Ureter (tissue), 1 donor: ENCODE measurements around the gene CEACAM5. TPM values are rescaled to one million over a fixed set of nuclear protein-coding genes. Genes with fewer than 3 reads are reported as not detected.

Experiments used
- DNase-seq: peaks from one replicate; pipeline ENCODE4 v3.0.0-alpha.2; 2020; ENCODE audit warnings: low spot score
- total RNA-seq: library from RNA; stranded (reverse); gene quantifications from one replicate; pipeline ENCODE4 v1.2.4, GENCODE V29; 2023
- donor health status: DM: yes; HTN: yes; CAD: no.

CEACAM5 gene
- 0.36 TPM for total RNA-seq

- DNase-seq, result no peak
Measured at GRCh38 chr19:41708481-41708880, at the start of gene CEACAM5. Gene CEACAM5, plus strand, starts transcription at chr19:41708626. Its CDS starts 106 bp downstream, at chr19:41708732.

GRCh38 chr19:41666075-41666474 lies 42.4 kb upstream of the CEACAM5 start:
- no peak for DNase-seq

GRCh38 chr19:41668315-41668714 lies 40.1 kb upstream of the CEACAM5 start:
- DNase-seq, result no peak

GRCh38 chr19:41670755-41671154 lies 37.7 kb upstream of the CEACAM5 start:
- no peak for DNase-seq

GRCh38 chr19:41671486-41671885 lies 36.9 kb upstream of the CEACAM5 start:
- DNase-seq, result no peak

- DNase-seq, result peak; percentile 57
Measured at GRCh38 chr19:41682437-41682836, 26.0 kb upstream of the CEACAM5 start.

- DNase-seq, result no peak
Measured at GRCh38 chr19:41687419-41687818, 21.0 kb upstream of the CEACAM5 start.

GRCh38 chr19:41688098-41688497 lies 20.3 kb upstream of the CEACAM5 start, which contains the start of gene CEACAM7:
Gene CEACAM7, minus strand, starts transcription at chr19:41688270. Its CDS starts 105 bp downstream, at chr19:41688165.
- peak; percentile 29 for DNase-seq

GRCh38 chr19:41688687-41689086 lies 19.7 kb upstream of the CEACAM5 start:
- peak; percentile 28 for DNase-seq

- peak; percentile 33 for DNase-seq
Measured at GRCh38 chr19:41689993-41690800, 18.2 kb upstream of the CEACAM5 start.

GRCh38 chr19:41690801-41691065 lies 17.7 kb upstream of the CEACAM5 start:
- no peak for DNase-seq

GRCh38 chr19:41691268-41691970 lies 17.0 kb upstream of the CEACAM5 start:
- peak; percentile 37 for DNase-seq

- DNase-seq, result peak; percentile 20
Measured at GRCh38 chr19:41694196-41694595, 14.2 kb upstream of the CEACAM5 start.

- DNase-seq, result peak; percentile 20
Measured at GRCh38 chr19:41694831-41695635, 13.4 kb upstream of the CEACAM5 start.

- DNase-seq, result no peak
Measured at GRCh38 chr19:41695745-41696144, 12.7 kb upstream of the CEACAM5 start.

GRCh38 chr19:41696402-41697197 lies 11.8 kb upstream of the CEACAM5 start:
- DNase-seq, result peak; percentile 35

GRCh38 chr19:41697198-41697855 lies 11.1 kb upstream of the CEACAM5 start:
- peak; percentile 18 for DNase-seq

- no peak for DNase-seq
Measured at GRCh38 chr19:41698746-41699230, 9.6 kb upstream of the CEACAM5 start.

- DNase-seq, result peak; percentile 29
Measured at GRCh38 chr19:41699231-41699967, 9.0 kb upstream of the CEACAM5 start.

GRCh38 chr19:41699968-41700323 lies 8.5 kb upstream of the CEACAM5 start:
- DNase-seq, result peak; percentile 27
